Endothelial cell (in vitro differentiated cells): ENCODE measurements around the gene LDAF1. TPM values are rescaled to one million over a fixed set of nuclear protein-coding genes. Genes with fewer than 3 reads are reported as not detected.
"Not testable (repeated sequence)": the region's sequence is repeated elsewhere in the genome, so short reads cannot be mapped to it uniquely, and the experiment has no call there.

Experiments
- DNase-seq: peaks from one replicate; pipeline ENCODE4 v3.0.0; 2021; ENCODE audit warnings: low spot score
- H3K27ac Mint-ChIP-seq: one replicate; pipeline ENCODE4 v1.8.0; 2021; ENCODE audit warnings: mixed read lengths, inconsistent platforms; ENCODE audit not compliant: unreplicated experiment
- H3K27me3 Mint-ChIP-seq: one replicate; pipeline ENCODE4 v1.8.0; 2021; ENCODE audit warnings: mild to moderate bottlenecking, moderate library complexity, mixed read lengths, inconsistent platforms; ENCODE audit not compliant: unreplicated experiment
- H3K36me3 Mint-ChIP-seq: one replicate; pipeline ENCODE4 v1.8.0; 2021; ENCODE audit warnings: mild to moderate bottlenecking, low read depth, mixed read lengths, inconsistent platforms; ENCODE audit not compliant: unreplicated experiment
- H3K4me1 Mint-ChIP-seq: one replicate; pipeline ENCODE4 v1.8.0; 2021; ENCODE audit warnings: mild to moderate bottlenecking, mixed read lengths, inconsistent platforms; ENCODE audit not compliant: unreplicated experiment
- H3K4me3 Mint-ChIP-seq: one replicate; pipeline ENCODE4 v1.8.0; 2021; ENCODE audit warnings: mild to moderate bottlenecking, mixed read lengths, inconsistent platforms; ENCODE audit not compliant: unreplicated experiment
- H3K9me3 Mint-ChIP-seq: one replicate; pipeline ENCODE4 v1.8.0; 2021; ENCODE audit warnings: mixed read lengths, inconsistent platforms; ENCODE audit not compliant: unreplicated experiment
- total RNA-seq: library from RNA; stranded (reverse); fragmentation: NEBNext Ultra II Directional; extraction: Animal tissue kit (Norgen Biotek cat#: 25700); gene quantifications from one replicate; pipeline ENCODE4 v1.2.1, GENCODE V29; 2021; ENCODE audit not compliant: unreplicated experiment
- TF ChIP-seq, protein P1 (sequence below): fragments of 200-600 bp; sonication (generic); IDR thresholded peaks from one replicate; pipeline ENCODE4 v1.5.0; 2021; ENCODE audit warnings: antibody characterized with exemption; ENCODE audit not compliant: unreplicated experiment

Gene LDAF1
- total RNA-seq, 1 donor from 2014 or later, result 27.9 TPM

DNA sequence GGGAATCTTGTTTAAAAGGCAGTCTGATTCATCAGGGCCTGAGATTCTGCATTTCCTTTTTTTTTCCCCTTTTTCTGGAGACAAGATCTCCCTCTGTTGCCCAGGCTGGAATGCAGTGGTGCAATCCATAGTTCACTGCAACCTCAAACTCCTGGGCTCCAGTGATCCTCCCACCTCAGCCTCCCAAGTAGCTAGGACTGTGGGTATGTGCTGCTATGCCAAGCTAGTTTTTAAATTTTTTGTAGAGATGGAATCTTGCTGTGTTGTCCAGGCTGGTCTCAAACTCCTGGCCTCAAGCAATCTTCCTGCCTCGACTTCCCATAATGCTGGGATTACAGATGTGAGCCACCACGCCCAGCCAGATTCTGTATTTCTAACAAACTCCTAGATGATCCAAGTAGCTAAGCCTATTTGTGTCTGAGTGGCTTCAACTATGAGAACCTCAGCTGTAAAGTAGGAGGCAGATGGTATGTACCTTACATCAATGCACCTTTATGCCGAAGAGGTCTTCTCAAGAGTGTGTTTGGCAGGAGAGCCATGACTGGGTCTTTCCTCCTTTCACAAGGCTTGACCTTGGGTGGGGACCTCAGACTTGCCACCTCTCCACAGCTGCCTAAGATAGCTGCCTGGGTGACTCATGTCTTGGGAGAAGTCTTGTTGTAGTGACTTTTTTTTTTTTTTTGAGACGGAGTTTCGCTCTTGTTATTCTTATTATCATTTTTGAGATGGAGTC is 10.9 kb downstream of the LDAF1 start:
- Mint-ChIP-seq H3K27ac (no peak overlapping the region), H3K36me3 (peaks cover 19% of the 10 kb centered on the region), H3K4me1 (no peaks in the 10 kb centered on the region), H3K27me3 (no peaks in the 10 kb centered on the region), H3K9me3 (no peaks in the 10 kb centered on the region), H3K4me3 (no peak overlapping the region)
- TF ChIP-seq, protein P1, sequence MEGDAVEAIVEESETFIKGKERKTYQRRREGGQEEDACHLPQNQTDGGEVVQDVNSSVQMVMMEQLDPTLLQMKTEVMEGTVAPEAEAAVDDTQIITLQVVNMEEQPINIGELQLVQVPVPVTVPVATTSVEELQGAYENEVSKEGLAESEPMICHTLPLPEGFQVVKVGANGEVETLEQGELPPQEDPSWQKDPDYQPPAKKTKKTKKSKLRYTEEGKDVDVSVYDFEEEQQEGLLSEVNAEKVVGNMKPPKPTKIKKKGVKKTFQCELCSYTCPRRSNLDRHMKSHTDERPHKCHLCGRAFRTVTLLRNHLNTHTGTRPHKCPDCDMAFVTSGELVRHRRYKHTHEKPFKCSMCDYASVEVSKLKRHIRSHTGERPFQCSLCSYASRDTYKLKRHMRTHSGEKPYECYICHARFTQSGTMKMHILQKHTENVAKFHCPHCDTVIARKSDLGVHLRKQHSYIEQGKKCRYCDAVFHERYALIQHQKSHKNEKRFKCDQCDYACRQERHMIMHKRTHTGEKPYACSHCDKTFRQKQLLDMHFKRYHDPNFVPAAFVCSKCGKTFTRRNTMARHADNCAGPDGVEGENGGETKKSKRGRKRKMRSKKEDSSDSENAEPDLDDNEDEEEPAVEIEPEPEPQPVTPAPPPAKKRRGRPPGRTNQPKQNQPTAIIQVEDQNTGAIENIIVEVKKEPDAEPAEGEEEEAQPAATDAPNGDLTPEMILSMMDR, result no peak
- DNase-seq, result no peak

DNA sequence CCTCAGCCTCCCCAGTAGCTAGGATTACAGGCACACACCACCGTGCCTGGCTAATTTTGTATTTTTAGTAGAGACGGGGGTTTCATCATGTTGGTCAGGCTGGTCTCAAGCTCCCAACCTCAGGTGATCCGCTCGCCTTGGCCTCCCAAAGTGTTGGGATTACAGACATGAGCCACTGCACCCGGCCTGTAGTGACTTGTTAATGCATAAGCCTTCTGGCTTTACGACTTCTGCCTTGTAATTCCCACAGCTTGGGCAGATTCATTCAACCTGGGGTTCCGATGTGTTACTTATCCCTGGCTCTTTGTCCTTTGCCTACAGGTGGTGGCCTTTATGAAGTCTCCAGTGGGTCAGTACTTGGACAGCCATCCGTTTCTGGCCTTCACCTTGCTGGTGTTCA is 11.6 kb downstream of the LDAF1 start:
- H3K27me3 Mint-ChIP-seq, H3K27ac Mint-ChIP-seq, H3K4me3 Mint-ChIP-seq, DNase-seq, H3K4me1 Mint-ChIP-seq, H3K9me3 Mint-ChIP-seq: not testable (repeated sequence)
- peaks cover 21% of the 10 kb centered on the region for H3K36me3 Mint-ChIP-seq

DNA sequence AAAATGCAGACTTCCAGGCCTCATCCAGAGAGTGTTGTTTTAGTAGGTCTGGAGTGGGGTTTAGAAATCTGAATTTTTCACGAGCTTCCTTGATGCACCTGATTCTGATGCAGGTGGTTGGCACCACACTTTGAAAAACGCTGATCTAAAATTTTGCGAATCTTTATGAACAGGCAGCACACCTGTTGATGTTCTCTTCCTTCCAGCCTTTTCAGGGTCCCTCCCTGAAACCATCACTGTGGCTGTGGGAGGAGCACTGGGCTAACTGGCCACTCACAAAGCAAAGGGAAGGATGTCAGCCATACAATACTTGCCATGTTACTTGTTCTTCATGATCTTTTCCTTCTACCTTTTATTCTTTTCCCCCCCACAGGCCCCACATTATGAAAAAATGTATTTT is 14.2 kb downstream of the LDAF1 start:
- Mint-ChIP-seq H3K36me3 (peaks cover 22% of the 10 kb centered on the region), H3K4me1 (no peaks in the 10 kb centered on the region), H3K27me3 (no peaks in the 10 kb centered on the region), H3K9me3 (no peaks in the 10 kb centered on the region), H3K27ac (no peak overlapping the region), H3K4me3 (no peak overlapping the region)
- no peak for DNase-seq
- TF ChIP-seq, protein P1, result no peak

DNA sequence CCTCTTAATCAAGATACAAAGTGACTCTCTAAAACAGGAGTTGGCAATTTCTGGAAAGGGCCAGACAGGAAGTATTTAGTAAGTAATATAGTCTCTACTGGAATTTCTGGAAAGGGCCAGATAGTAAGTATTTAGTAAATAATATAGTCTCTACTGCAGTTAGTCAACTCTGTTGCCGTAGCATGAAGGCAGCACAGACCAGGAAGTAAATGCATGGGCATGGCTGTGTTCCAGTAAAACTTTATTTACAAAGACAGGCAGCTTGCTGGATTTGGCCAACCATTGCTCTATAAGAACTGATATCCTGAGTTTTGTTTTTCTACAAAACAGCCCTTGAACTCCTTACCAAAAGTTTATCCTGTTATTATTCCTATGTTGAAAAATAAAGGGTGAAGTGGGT is 16.9 kb downstream of the LDAF1 start:
- no peak overlapping the region for H3K4me3 Mint-ChIP-seq
- no peaks in the 10 kb centered on the region for H3K4me1 Mint-ChIP-seq
- no peak for DNase-seq
- TF ChIP-seq, protein P1, result no peak
- H3K9me3 Mint-ChIP-seq, result no peaks in the 10 kb centered on the region
- no peak overlapping the region for H3K27ac Mint-ChIP-seq
- H3K27me3 Mint-ChIP-seq, result no peaks in the 10 kb centered on the region
- H3K36me3 Mint-ChIP-seq, result peaks cover 34% of the 10 kb centered on the region

DNA sequence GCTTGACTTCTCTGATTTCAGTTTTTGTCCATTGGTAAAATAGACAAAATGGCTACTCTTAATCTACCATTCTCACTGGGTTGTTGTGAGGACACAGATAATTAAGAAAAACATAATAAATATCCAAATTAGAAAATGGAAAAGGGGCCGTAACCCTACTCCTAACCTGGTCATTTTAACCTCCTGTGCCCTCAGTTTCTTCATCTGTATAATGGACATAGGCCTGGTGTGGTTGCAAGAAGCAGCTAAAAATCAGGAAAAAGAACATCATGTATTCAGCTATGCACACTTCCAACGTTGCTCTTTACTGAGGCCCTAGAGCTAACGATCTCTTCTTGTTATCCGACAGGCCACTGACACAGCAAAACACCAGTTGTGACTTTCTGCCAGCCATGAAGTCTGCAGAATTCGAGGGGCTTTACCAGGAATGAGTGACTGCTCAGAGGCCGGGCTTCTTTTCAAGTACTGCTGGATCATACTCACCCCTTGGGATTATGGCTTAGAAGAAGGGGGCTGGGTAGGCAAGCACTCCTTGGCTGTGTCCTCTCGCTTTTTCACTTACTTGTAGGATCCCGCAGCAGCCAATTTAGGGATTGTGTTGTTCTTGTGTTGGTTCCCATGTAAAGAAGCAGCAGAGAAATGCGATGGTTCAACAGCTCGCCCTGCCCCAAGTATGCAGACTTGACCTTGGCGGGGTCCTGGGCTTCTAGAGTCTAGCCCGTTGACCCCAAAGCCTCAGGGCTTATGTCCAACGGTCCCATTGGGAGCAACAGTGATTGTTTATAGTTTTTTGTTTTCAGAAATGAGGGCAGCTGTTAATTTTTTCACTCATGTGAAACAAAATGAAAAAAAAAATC is 20.9 kb downstream of the LDAF1 start:
- Mint-ChIP-seq H3K9me3 (no peaks in the 10 kb centered on the region), H3K27ac (no peak overlapping the region), H3K36me3 (peaks cover 49% of the 10 kb centered on the region)

More for the DNA sequence above, 20.9 kb downstream of the LDAF1 start:
- TF ChIP-seq, protein P1, result no peak
- Mint-ChIP-seq H3K27me3 (no peaks in the 10 kb centered on the region), H3K4me1 (no peaks in the 10 kb centered on the region), H3K4me3 (no peak overlapping the region)
- DNase-seq, result no peak
